Activated CD4-positive, alpha-beta memory T cell treated with anti-CD3 and anti-CD28 coated beads, Interleukin-2, amount 10 ng/mL, durations not matched to agents 7 days and 5 days (primary cell): ENCODE results near the gene TTLL4. TPM values are rescaled to one million over a fixed set of nuclear protein-coding genes. Genes with fewer than 3 reads are reported as not detected.
A peak's percentile ranks its signal among the peaks of the same experiment; 100 is the strongest.

ENCODE experiments used
- CTCF ChIA-PET: fragments of 350-600 bp; sonication (Branson Sonifier 250); formaldehyde crosslinking; loops from one replicate; lab custom pipeline; 2021; ENCODE audit warnings: antibody characterized with exemption, inconsistent platforms; lab: Charles Lee
- POLR2A ChIA-PET: fragments of 350-600 bp; sonication (Branson Sonifier 250); formaldehyde crosslinking; loops from one replicate; lab custom pipeline; 2021; ENCODE audit warnings: antibody characterized with exemption; lab: Charles Lee
- DNase-seq: peaks from one replicate; pipeline ENCODE4 v3.0.0-alpha.2; 2020
- H3K27ac Mint-ChIP-seq: one replicate; pipeline ENCODE4 v1.8.0; 2021; ENCODE audit warnings: mild to moderate bottlenecking, mixed read lengths
- H3K27me3 Mint-ChIP-seq: one replicate; pipeline ENCODE4 v1.8.0; 2021; ENCODE audit warnings: mixed read lengths
- H3K36me3 Mint-ChIP-seq: one replicate; pipeline ENCODE4 v1.8.0; 2021; ENCODE audit warnings: low read depth, mixed read lengths
- H3K4me1 Mint-ChIP-seq: one replicate; pipeline ENCODE4 v1.8.0; 2021; ENCODE audit warnings: mixed read lengths
- H3K4me3 Mint-ChIP-seq: one replicate; pipeline ENCODE4 v1.8.0; 2021; ENCODE audit warnings: mild to moderate bottlenecking, mixed read lengths
- H3K9me3 Mint-ChIP-seq: one replicate; pipeline ENCODE4 v1.8.0; 2021; ENCODE audit warnings: mixed read lengths
- total RNA-seq, 2 experiments: library from RNA; stranded (reverse); gene quantifications; one replicate each; pipeline ENCODE4 v1.2.3, GENCODE V29; 2021

The TTLL4 gene
- total RNA-seq, 2 experiments from 2014 or later = 27.6 to 29.2 TPM

- Mint-ChIP-seq H3K27ac (no peak overlapping the region), H3K4me1 (peaks cover 26% of the 10 kb centered on the region), H3K9me3 (peaks cover 1% of the 10 kb centered on the region), H3K36me3 (peaks cover 13% of the 10 kb centered on the region), H3K4me3 (no peak overlapping the region), H3K27me3 (no peaks in the 10 kb centered on the region)
- DNase-seq = no peak
- POLR2A ChIA-PET = interaction anchor here (1.7 kb wide), 1 partner anchor 22 kb away, joined by 7 read pairs; the partner anchor contains the start of gene TTLL4
- CTCF ChIA-PET = interaction anchor here (1.0 to 7.1 kb wide), 3 partner anchors 10 to 116 kb away, joined by 4 to 74 read pairs (median 8); partner anchors contain the start of gene TTLL4
Measured at GRCh38 chr2:218732761-218733158, 22.1 kb downstream of the TTLL4 start.

- peak; percentile 34 for DNase-seq
- POLR2A ChIA-PET = no interaction called here
- Mint-ChIP-seq H3K4me1 (peaks cover 26% of the 10 kb centered on the region), H3K36me3 (peaks cover 17% of the 10 kb centered on the region), H3K4me3 (no peak overlapping the region), H3K27ac (no peak overlapping the region), H3K9me3 (no peaks in the 10 kb centered on the region), H3K27me3 (no peaks in the 10 kb centered on the region)
- CTCF ChIA-PET = interaction anchor here (0.9 to 1.5 kb wide), 3 partner anchors 11 to 247 kb away, joined by 3 to 8 read pairs (median 4); partner anchors contain the start of gene TTLL4
Measured at GRCh38 chr2:218733171-218734021, 22.8 kb downstream of the TTLL4 start.

- no peaks in the 10 kb centered on the region for H3K27me3 Mint-ChIP-seq
- ChIA-PET CTCF (interaction anchor here (0.9 kb wide), 1 partner anchor 246 kb away, joined by 3 read pairs; no protein-coding TSS in a partner anchor), POLR2A (no interaction called here)
- peaks cover 22% of the 10 kb centered on the region for H3K36me3 Mint-ChIP-seq
- no peak for DNase-seq
- H3K27ac Mint-ChIP-seq = no peak overlapping the region
- no peak overlapping the region for H3K4me3 Mint-ChIP-seq
- H3K9me3 Mint-ChIP-seq = no peaks in the 10 kb centered on the region
- peaks cover 26% of the 10 kb centered on the region for H3K4me1 Mint-ChIP-seq
Measured at GRCh38 chr2:218734190-218734975, 23.7 kb downstream of the TTLL4 start.

- Mint-ChIP-seq H3K4me1 (peaks cover 25% of the 10 kb centered on the region), H3K9me3 (no peaks in the 10 kb centered on the region), H3K36me3 (peaks cover 29% of the 10 kb centered on the region), H3K27ac (no peak overlapping the region), H3K4me3 (no peak overlapping the region), H3K27me3 (no peaks in the 10 kb centered on the region)
- POLR2A ChIA-PET = no interaction called here
- CTCF ChIA-PET = interaction anchor here (0.7 to 1.2 kb wide), 4 partner anchors 9 to 612 kb away, joined by 3 read pairs; no protein-coding TSS in a partner anchor
- DNase-seq = no peak
Measured at GRCh38 chr2:218736531-218736930, 25.9 kb downstream of the TTLL4 start.

GRCh38 chr2:218743068-218743467, 32.4 kb downstream of the TTLL4 start:
- DNase-seq = no peak
- Mint-ChIP-seq H3K4me3 (no peak overlapping the region), H3K9me3 (no peaks in the 10 kb centered on the region), H3K36me3 (peaks cover 48% of the 10 kb centered on the region), H3K27me3 (no peaks in the 10 kb centered on the region), H3K27ac (no peak overlapping the region), H3K4me1 (peaks cover 16% of the 10 kb centered on the region)
- CTCF ChIA-PET = interaction anchor here (0.7 kb wide), 2 partner anchors 33 to 105 kb away, joined by 3 read pairs; no protein-coding TSS in a partner anchor
- POLR2A ChIA-PET = no interaction called here

- H3K4me1 Mint-ChIP-seq = peaks cover 16% of the 10 kb centered on the region
- POLR2A ChIA-PET = no interaction called here
- CTCF ChIA-PET = no interaction called here
- H3K36me3 Mint-ChIP-seq = peaks cover 46% of the 10 kb centered on the region
- H3K27ac Mint-ChIP-seq = no peak overlapping the region
- no peaks in the 10 kb centered on the region for H3K27me3 Mint-ChIP-seq
- no peaks in the 10 kb centered on the region for H3K9me3 Mint-ChIP-seq
- DNase-seq = no peak
- no peak overlapping the region for H3K4me3 Mint-ChIP-seq
Measured at GRCh38 chr2:218744615-218745014, 34.0 kb downstream of the TTLL4 start.

- CTCF ChIA-PET = interaction anchor here (1.2 kb wide), 1 partner anchor 18 kb away, joined by 3 read pairs; no protein-coding TSS in a partner anchor
- peaks cover 48% of the 10 kb centered on the region for H3K36me3 Mint-ChIP-seq
- H3K9me3 Mint-ChIP-seq = no peaks in the 10 kb centered on the region
- no peak overlapping the region for H3K27ac Mint-ChIP-seq
- POLR2A ChIA-PET = no interaction called here
- peaks cover 16% of the 10 kb centered on the region for H3K4me1 Mint-ChIP-seq
- H3K4me3 Mint-ChIP-seq = no peak overlapping the region
- no peaks in the 10 kb centered on the region for H3K27me3 Mint-ChIP-seq
- no peak for DNase-seq
Measured at GRCh38 chr2:218745160-218745558, 34.5 kb downstream of the TTLL4 start.

GRCh38 chr2:218745559-218746469, 35.2 kb downstream of the TTLL4 start:
- Mint-ChIP-seq H3K27ac (no peak overlapping the region), H3K27me3 (no peaks in the 10 kb centered on the region), H3K36me3 (peaks cover 50% of the 10 kb centered on the region), H3K4me1 (peaks cover 16% of the 10 kb centered on the region), H3K9me3 (no peaks in the 10 kb centered on the region), H3K4me3 (no peak overlapping the region)
- ChIA-PET POLR2A (interaction anchor here (1.3 kb wide), 1 partner anchor 12 kb away, joined by 3 read pairs; no protein-coding TSS in a partner anchor), CTCF (interaction anchor here (1.2 kb wide), 1 partner anchor 19 kb away, joined by 3 read pairs; no protein-coding TSS in a partner anchor)
- DNase-seq = no peak

GRCh38 chr2:218746470-218746795, 35.8 kb downstream of the TTLL4 start:
- Mint-ChIP-seq H3K36me3 (peaks cover 50% of the 10 kb centered on the region), H3K27ac (no peak overlapping the region), H3K4me3 (no peak overlapping the region), H3K27me3 (no peaks in the 10 kb centered on the region), H3K9me3 (no peaks in the 10 kb centered on the region), H3K4me1 (peaks cover 16% of the 10 kb centered on the region)
- CTCF ChIA-PET = interaction anchor here (1.2 kb wide), 1 partner anchor 19 kb away, joined by 3 read pairs; no protein-coding TSS in a partner anchor
- POLR2A ChIA-PET = interaction anchor here (1.3 kb wide), 1 partner anchor 11 kb away, joined by 3 read pairs; no protein-coding TSS in a partner anchor
- DNase-seq = no peak

- no peaks in the 10 kb centered on the region for H3K9me3 Mint-ChIP-seq
- no peak overlapping the region for H3K4me3 Mint-ChIP-seq
- peaks cover 16% of the 10 kb centered on the region for H3K4me1 Mint-ChIP-seq
- ChIA-PET POLR2A (interaction anchor here (1.3 kb wide), 1 partner anchor 11 kb away, joined by 3 read pairs; no protein-coding TSS in a partner anchor), CTCF (no interaction called here)
- no peaks in the 10 kb centered on the region for H3K27me3 Mint-ChIP-seq
- peaks cover 52% of the 10 kb centered on the region for H3K36me3 Mint-ChIP-seq
- no peak for DNase-seq
- no peak overlapping the region for H3K27ac Mint-ChIP-seq
Measured at GRCh38 chr2:218746960-218747359, 36.3 kb downstream of the TTLL4 start.

GRCh38 chr2:218748741-218749441, 38.3 kb downstream of the TTLL4 start:
- ChIA-PET POLR2A (no interaction called here), CTCF (no interaction called here)

More at GRCh38 chr2:218748741-218749441, 38.3 kb downstream of the TTLL4 start:
- Mint-ChIP-seq H3K27ac (no peak overlapping the region), H3K27me3 (no peaks in the 10 kb centered on the region), H3K36me3 (peaks cover 61% of the 10 kb centered on the region), H3K4me1 (peaks cover 9% of the 10 kb centered on the region), H3K4me3 (no peak overlapping the region), H3K9me3 (no peaks in the 10 kb centered on the region)
- no peak for DNase-seq
